Measurements from ENCODE around the gene AHRR. TPM values are rescaled to one million over a fixed set of nuclear protein-coding genes. Genes with fewer than 3 reads are reported as not detected.

Gene AHRR
- total RNA-seq, 1 experiment from 2014 or later = 1.3 TPM

DNA sequence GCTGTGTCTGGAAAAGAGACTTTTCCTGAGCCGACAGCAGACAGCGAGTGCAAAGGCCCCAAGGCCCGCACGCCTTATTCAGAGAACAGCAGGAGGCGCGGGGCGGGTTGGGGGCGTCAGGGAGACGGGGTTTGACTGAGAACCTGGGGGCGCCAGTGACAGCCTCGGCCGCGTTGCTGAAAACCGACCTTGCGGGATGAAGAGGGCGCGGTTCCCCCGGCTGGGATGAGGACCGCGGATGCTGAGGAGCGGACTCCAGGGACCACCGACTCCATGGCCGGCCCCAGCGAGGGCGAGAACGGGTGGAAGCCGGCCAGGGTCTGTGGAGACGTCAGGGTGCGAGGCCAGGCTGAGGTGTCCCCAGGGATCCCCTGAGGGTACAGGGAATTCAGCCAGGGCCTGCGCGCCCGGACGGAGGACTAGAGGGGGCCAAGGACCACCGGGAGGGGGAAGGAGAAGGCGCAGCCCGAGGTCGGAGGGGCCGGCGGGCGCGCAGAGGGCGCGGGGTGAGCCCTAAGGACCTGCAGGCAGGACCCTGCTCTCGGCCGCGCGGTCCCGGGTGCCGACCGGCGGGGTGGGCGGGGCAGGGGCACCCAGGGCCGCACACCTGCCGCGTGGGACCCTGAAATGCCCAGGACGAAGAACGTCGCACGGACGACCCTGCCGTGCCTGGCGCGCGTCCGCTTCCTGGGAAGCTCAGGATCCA lies 837 bp upstream of the AHRR start:
- CTCF ChIA-PET = interaction anchor here (0.6 to 1.5 kb wide), 3 partner anchors 12 to 110 kb away, joined by 3 to 5 read pairs (median 3); no protein-coding TSS in a partner anchor
- no peak for DNase-seq
- intact Hi-C loops (cut with micrococcal nuclease; ENCODE audit: unreplicated experiment) = no loop called here
- TF ChIP-seq CTCF (IDR thresholded peaks at IDR 0.05; ENCODE audit: unreplicated experiment) = no peak
- H3K4me1 Mint-ChIP-seq (ENCODE audit: low read depth, unreplicated experiment) = peaks cover 8% of the 10 kb centered on the region
- H3K4me3 Mint-ChIP-seq (ENCODE audit: low read depth, unreplicated experiment) = peak overlapping the region; percentile 64
- no peak overlapping the region for H3K27ac Mint-ChIP-seq (ENCODE audit: unreplicated experiment)
- H3K36me3 Mint-ChIP-seq (ENCODE audit: insufficient read depth, unreplicated experiment) = peaks cover 19% of the 10 kb centered on the region
- no TSS peak for BruUV-seq (replicated peaks)
- H3K27me3 Mint-ChIP-seq (ENCODE audit: unreplicated experiment) = peaks cover 14% of the 10 kb centered on the region
- H3K9me3 Mint-ChIP-seq (ENCODE audit: low read depth, unreplicated experiment) = no peaks in the 10 kb centered on the region

- peak overlapping the region; percentile 64 for H3K4me3 Mint-ChIP-seq (ENCODE audit: low read depth, unreplicated experiment)
- CTCF ChIA-PET = interaction anchor here (0.6 to 1.5 kb wide), 3 partner anchors 13 to 109 kb away, joined by 3 to 5 read pairs (median 3); no protein-coding TSS in a partner anchor
These were observed 275 bp downstream of the AHRR start for GRCh38 chr5:321726-322251.

GRCh38 chr5:322281-322941 lies 897 bp downstream of the AHRR start:
- TF ChIP-seq CTCF (IDR thresholded peaks at IDR 0.05; ENCODE audit: unreplicated experiment) = no peak
- Mint-ChIP-seq H3K36me3 (ENCODE audit: insufficient read depth, unreplicated experiment) (peaks cover 9% of the 10 kb centered on the region), H3K4me1 (ENCODE audit: low read depth, unreplicated experiment) (peaks cover 8% of the 10 kb centered on the region), H3K9me3 (ENCODE audit: low read depth, unreplicated experiment) (no peaks in the 10 kb centered on the region), H3K27ac (ENCODE audit: unreplicated experiment) (no peak overlapping the region), H3K4me3 (ENCODE audit: low read depth, unreplicated experiment) (peak overlapping the region; percentile 64), H3K27me3 (ENCODE audit: unreplicated experiment) (peaks cover 14% of the 10 kb centered on the region)
- BruUV-seq (replicated peaks) = no TSS peak
- CTCF ChIA-PET = interaction anchor here (0.6 kb wide), 1 partner anchor 289 kb away, joined by 5 read pairs; no protein-coding TSS in a partner anchor
- intact Hi-C loops (cut with micrococcal nuclease; ENCODE audit: unreplicated experiment) = no loop called here
- DNase-seq = no peak

More at GRCh38 chr5:321726-322251, 275 bp downstream of the AHRR start:
- intact Hi-C loops (cut with micrococcal nuclease; ENCODE audit: unreplicated experiment) = no loop called here
- peaks cover 8% of the 10 kb centered on the region for H3K4me1 Mint-ChIP-seq (ENCODE audit: low read depth, unreplicated experiment)
- peaks cover 14% of the 10 kb centered on the region for H3K27me3 Mint-ChIP-seq (ENCODE audit: unreplicated experiment)
- H3K36me3 Mint-ChIP-seq (ENCODE audit: insufficient read depth, unreplicated experiment) = peaks cover 13% of the 10 kb centered on the region
- DNase-seq = no peak
- no TSS peak for BruUV-seq (replicated peaks)
- TF ChIP-seq CTCF (IDR thresholded peaks at IDR 0.05; ENCODE audit: unreplicated experiment) = no peak
- H3K9me3 Mint-ChIP-seq (ENCODE audit: low read depth, unreplicated experiment) = no peaks in the 10 kb centered on the region
- no peak overlapping the region for H3K27ac Mint-ChIP-seq (ENCODE audit: unreplicated experiment)

DNA sequence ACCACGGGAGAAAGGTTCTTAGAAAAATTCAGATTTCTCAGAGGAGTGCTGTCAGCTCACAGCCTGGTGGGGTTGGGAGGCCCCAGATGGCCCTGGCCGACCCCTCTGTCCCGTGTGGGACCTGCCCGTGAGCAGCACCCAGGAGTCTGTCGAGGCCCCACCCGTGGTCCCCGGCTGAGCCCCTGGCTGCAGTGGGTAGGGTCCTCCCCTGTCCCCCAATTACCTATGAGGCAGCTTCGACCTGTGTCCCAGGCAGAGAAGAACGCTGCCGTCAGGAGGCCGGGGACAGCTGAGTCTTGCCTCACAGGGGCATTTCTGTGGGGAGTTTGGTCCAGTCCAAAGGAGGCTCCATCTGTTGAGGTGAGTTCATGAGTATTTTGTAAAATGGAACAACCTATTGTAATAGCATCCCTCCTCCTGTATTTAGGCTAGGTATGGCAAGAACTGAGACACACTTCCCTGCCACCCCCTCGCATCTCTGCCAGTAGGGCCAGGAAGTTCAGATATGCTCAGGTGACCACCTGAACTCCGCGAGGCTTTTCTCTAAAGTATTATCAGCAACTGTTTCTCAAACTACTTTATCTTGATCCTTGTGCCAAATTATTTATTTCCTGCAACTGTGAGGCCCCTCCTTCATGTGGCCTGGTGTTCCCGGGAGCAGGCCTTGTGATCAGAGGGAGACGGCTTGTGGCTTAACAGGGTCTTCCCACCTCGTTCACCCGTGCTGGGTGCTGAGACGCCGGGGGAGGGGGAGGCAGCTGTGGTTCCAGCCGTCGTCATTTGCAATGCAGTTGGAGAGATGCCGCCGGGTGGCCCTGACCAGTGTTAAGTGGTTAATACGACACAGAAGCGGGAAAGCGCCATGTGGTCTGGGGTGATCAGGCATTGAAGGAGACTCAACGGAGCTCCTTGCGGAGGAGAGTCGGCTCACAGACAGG lies 1.7 kb downstream of the AHRR start:
- Mint-ChIP-seq H3K9me3 (ENCODE audit: low read depth, unreplicated experiment) (no peaks in the 10 kb centered on the region), H3K4me1 (ENCODE audit: low read depth, unreplicated experiment) (peaks cover 8% of the 10 kb centered on the region), H3K27me3 (ENCODE audit: unreplicated experiment) (peaks cover 14% of the 10 kb centered on the region), H3K4me3 (ENCODE audit: low read depth, unreplicated experiment) (no peak overlapping the region), H3K27ac (ENCODE audit: unreplicated experiment) (no peak overlapping the region), H3K36me3 (ENCODE audit: insufficient read depth, unreplicated experiment) (peaks cover 9% of the 10 kb centered on the region)
- no peak for TF ChIP-seq CTCF (IDR thresholded peaks at IDR 0.05; ENCODE audit: unreplicated experiment)
- no TSS peak for BruUV-seq (replicated peaks)
- CTCF ChIA-PET = interaction anchor here (0.6 kb wide), 1 partner anchor 288 kb away, joined by 5 read pairs; no protein-coding TSS in a partner anchor
- intact Hi-C loops (cut with micrococcal nuclease; ENCODE audit: unreplicated experiment) = no loop called here
- DNase-seq = no peak

Data from Calu3 (cell line).